Cardiac septum (tissue), 1 donor: ENCODE results near the gene ITLN1. TPM values are rescaled to one million over a fixed set of nuclear protein-coding genes. Genes with fewer than 3 reads are reported as not detected.
"Not testable (repeated sequence)": the region's sequence is repeated elsewhere in the genome, so short reads cannot be mapped to it uniquely, and the experiment has no call there.

Experiments used
- DNase-seq: peaks from one replicate; pipeline ENCODE4 v3.0.0-alpha.2; 2020; ENCODE audit warnings: low spot score
- intact Hi-C: fragments of 100-400 bp; cut with DNase I; formaldehyde crosslinking; loops from one replicate; pipeline ENCODE4 v1.14.0; 2022
- total RNA-seq: library from RNA; stranded (reverse); fragmentation: NEBNext Ultra II Directional; extraction: Animal tissue kit (Norgen Biotek cat#: 25700); gene quantifications from one replicate; pipeline ENCODE4 v1.2.1, GENCODE V29; 2021
- donor health status: DM: no; HTN: no; CAD: no.

Gene ITLN1
- total RNA-seq, 1 donor from 2014 or later, result 0.27 TPM

DNA sequence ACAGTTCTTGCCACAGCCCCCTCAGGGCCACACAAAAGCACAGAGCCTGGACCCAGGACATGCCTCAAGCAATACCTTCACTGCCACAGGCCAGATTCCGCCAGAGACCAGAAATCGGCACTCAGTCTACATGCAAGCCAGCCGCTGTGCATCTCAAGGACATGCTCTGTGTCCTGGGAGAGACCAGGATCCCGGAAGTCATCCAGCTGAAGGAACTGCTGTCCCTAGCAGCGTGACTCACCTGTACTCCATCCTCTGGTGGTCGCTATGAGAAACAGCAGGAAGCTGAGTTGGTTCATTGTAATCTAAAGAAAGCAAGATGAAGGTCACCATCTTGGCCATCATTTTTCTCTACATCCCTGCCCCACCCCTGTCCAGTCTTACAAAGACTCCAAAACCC is 401 bp downstream of the ITLN1 start:
- DNase-seq, result no peak
- intact Hi-C loops, result no loop called here

GRCh38 chr1:160883581-160884513 is 1.1 kb downstream of the ITLN1 start:
- no peak for DNase-seq
- intact Hi-C loops, result no loop called here

GRCh38 chr1:160882582-160882981 is 2.4 kb downstream of the ITLN1 start:
- intact Hi-C loops, result no loop called here
- no peak for DNase-seq

GRCh38 chr1:160881264-160881663 is 3.7 kb downstream of the ITLN1 start:
- intact Hi-C loops, DNase-seq: not testable (repeated sequence)

GRCh38 chr1:160880216-160880615 is 4.8 kb downstream of the ITLN1 start:
- DNase-seq, result no peak
- intact Hi-C loops, result no loop called here

DNA sequence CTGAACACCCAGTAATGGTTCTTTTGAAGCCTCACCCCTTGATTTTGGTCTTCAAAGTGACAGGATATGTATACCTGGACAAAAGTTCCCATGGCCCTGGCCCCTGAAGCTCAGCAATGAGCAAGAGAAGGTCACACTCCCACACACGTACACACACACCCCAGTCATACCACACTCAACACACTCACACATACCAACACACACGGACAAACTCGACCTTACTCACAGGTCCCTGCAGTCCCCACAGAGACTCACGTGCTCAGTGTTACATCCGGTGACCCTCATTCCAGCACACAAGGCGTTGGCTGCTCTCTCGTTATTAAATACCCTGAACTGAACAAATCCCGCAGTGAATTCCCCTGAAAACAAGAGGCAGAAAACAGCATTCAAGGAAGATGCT is 5.9 kb downstream of the ITLN1 start:
- DNase-seq, result no peak
- intact Hi-C loops, result no loop called here

GRCh38 chr1:160877221-160877620 is 7.8 kb downstream of the ITLN1 start:
- intact Hi-C loops, result no loop called here
- DNase-seq, result no peak

- intact Hi-C loops, result no loop called here
Observed at GRCh38 chr1:160876311-160876710, 8.7 kb downstream of the ITLN1 start.

GRCh38 chr1:160875591-160875990 is 9.4 kb downstream of the ITLN1 start:
- intact Hi-C loops, DNase-seq: not testable (repeated sequence)

More at GRCh38 chr1:160876311-160876710, 8.7 kb downstream of the ITLN1 start:
- DNase-seq, result no peak

DNA sequence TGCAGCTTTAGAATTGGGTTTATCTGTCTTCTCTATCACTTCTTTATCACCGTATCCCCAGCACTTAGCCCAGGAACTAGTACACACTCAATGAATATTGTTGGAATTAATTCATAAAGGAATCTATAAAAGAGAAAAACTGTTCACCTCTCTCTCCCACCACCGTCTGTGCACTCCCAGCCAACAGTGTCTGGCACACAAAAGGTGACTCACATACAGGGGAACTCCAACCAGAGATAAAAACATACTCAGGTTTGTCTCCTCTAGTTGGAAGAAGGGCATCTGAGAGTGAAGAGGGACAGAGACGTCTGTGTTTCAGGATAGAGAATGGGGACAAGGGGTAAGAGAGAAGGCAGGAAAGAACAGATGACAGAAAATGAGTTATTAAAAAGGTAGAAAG is 10.0 kb downstream of the ITLN1 start:
- no peak for DNase-seq
- intact Hi-C loops, result no loop called here

GRCh38 chr1:160868141-160868540 is 16.8 kb downstream of the ITLN1 start:
- DNase-seq, result no peak
- intact Hi-C loops, result no loop called here

GRCh38 chr1:160867651-160868050 is 17.3 kb downstream of the ITLN1 start:
- intact Hi-C loops, DNase-seq: not testable (repeated sequence)

GRCh38 chr1:160866695-160867260 is 18.2 kb downstream of the ITLN1 start:
- no peak for DNase-seq
- intact Hi-C loops, result no loop called here

DNA sequence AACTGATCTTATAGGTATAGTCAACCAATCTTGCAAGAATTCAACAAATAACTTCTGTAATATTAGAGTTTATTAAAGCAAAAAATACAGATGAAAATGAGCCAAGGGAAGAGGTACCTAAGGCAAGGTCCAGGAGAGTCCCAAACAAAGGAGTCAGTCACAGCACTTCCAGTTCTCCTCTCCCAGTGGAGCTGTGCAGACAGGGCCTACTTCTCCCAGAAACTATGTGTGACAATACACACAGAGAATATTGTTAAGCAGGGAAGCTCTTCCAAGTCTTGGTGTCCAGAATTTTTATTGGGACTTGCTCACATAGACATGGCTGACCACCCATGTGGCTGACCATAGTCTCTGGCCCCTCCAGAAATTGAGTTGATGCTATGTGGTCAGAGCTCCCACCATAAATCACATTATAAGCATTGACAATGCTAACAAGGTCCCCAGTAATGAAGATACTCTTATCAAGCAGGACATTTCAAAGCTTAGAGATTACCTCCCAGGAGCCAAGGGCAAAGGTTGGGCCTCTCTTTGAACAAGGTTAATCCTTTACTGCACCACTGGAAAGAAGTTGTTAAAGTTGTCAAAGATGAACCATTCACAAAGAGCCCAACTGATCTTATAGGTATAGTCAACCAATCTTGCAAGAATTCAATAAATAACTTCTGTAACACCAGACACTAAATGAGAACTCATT is 18.8 kb downstream of the ITLN1 start:
- DNase-seq, result no peak
- intact Hi-C loops, result no loop called here

DNA sequence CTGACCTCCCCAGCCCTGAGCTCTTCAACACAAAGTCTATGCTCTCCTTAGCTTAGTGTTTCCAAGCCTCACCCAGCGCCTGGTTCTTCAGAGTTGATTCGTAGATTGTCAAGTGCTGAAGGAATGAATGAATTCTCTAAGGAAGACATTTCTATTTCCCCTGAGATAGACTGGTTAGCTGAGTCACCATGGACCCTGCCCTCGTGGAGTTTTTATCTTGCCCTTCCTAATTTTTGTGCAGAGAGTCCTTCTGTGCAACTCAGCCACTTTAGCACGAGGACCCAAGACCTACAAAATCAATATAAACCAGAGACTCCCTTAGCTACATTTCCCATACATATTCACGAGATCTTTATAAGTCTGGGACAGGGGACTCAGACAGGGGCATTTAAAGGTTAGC is 19.6 kb downstream of the ITLN1 start:
- intact Hi-C loops, result no loop called here
- DNase-seq, result no peak

- no peak for DNase-seq
- intact Hi-C loops, result no loop called here
Observed at GRCh38 chr1:160864173-160864572, 20.8 kb downstream of the ITLN1 start.

- intact Hi-C loops, result no loop called here
- DNase-seq, result no peak
Observed at GRCh38 chr1:160863774-160864131, 21.2 kb downstream of the ITLN1 start.

DNA sequence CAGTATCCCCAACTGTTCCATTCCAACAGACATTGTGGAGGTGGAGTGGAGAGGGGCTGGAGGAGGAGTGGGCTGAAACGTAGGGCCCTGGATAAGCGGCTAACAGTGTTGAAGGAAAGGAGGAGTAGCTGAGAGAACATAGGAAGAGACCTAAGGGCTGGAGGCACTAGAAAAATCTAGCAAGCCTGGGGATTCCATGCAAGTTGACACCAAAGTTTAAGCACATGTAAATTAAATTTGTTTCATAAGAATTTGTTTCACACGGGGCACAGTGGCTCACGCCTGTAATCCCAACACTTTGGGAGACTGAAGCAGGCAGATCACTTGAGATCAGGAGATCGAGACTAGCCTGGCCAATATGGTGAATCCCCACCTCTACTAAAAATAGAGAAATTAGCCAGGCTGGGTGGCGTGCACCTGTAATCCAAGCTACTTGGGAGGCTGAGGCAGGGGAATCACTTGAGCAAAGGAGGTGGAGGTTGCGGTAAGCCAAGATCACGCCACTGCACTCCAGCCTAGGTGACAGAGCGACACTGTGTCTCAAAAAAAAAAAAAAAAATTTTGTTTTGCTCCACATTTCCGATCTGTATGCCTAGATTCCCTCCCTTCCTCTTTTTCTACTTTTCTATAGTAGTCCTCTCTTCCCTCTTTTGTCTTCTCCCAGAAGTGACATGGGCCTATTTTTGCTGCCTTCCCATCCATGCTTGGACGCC is 21.8 kb downstream of the ITLN1 start:
- intact Hi-C loops, result no loop called here

DNA sequence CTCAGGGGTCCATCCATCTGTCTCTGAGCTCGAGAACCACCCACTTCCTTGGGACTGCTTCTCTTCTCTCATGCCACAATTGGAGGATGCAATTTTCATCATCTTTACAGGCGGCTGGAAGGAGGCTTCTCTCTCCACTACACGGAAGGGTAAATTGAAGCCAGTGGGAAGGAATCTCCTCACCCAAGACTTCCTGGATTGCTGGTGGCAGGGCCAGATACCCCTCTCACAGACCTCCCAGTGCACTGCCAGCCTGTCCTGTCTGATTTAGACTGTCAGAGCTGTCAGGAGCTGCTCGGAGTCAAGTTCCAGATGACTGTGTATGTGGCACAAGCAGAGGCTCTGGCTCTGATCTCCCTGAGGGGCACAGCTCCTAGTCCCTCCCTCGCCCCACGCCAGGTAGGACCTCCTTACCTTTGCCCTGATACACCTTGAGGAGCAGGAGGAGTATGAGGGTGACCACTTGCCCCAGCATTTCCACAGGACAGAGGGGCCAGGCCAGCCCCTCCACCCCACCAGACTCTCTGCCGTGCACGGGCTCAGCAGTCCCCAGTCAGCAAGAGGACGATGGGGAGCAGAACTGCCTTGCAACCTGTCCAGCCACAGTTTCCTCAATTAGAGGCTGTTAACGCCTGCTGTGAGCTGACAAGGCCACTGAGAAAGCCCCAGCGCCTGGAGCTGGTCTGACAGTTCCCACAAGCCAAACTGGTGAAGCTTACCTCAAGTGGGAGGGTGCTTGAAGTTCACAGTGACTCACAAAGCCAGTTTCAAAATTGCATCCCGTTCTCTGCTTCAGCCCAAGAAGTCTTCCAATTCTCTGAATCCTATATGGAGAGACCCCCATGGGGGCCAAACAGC is 22.5 kb downstream of the ITLN1 start, which contains the start of gene CD244:
Gene CD244, minus strand, starts transcription at position 685 of the 858 bp plus-strand sequence. Its CDS starts 210 bp downstream, at position 475.
- peak; percentile 79 for DNase-seq
- intact Hi-C loops, result no loop called here

More for the DNA sequence above, 21.8 kb downstream of the ITLN1 start:
- no peak for DNase-seq
